Astrocyte (in vitro differentiated cells and primary cell): ENCODE measurements around the gene TEX52.

Source experiments
- CTCF ChIP-seq: IDR thresholded peaks from 2 replicates; pipeline ENCODE4 v1.5.1; 2011; ENCODE audit warnings: low read depth, mild to moderate bottlenecking, inconsistent platforms, low read length, moderate library complexity; ENCODE audit not compliant: insufficient read depth
- EZH2 ChIP-seq: IDR thresholded peaks from 2 replicates; pipeline ENCODE4 v1.6.1; 2012; ENCODE audit warnings: mild to moderate bottlenecking, low read length, inconsistent platforms; ENCODE audit not compliant: insufficient read depth

GRCh38 chr12:2855546-2855945 is 1.3 kb downstream of the TEX52 start:
- TF ChIP-seq CTCF (no peak), EZH2 (no peak)
